B cell (primary cell): Measurements from ENCODE around the gene GABPB1.

Experiments used
- CTCF ChIP-seq: fragments of 200-600 bp; IDR thresholded peaks from one replicate; pipeline ENCODE4 v1.8.0; 2022; ENCODE audit warnings: antibody characterized with exemption, mild to moderate bottlenecking
- EZH2 ChIP-seq: IDR thresholded peaks from 2 replicates; pipeline ENCODE4 v1.6.1; 2012; ENCODE audit warnings: borderline replicate concordance, low read depth, mild to moderate bottlenecking, moderate library complexity, low read length; ENCODE audit not compliant: insufficient read depth, poor library complexity, severe bottlenecking

GRCh38 chr15:50381438-50381837 lies 26.4 kb upstream of the GABPB1 start:
- TF ChIP-seq CTCF (no peak), EZH2 (no peak)
